Neural cell (in vitro differentiated cells): ENCODE data around the gene PARD3B. TPM values are rescaled to one million over a fixed set of nuclear protein-coding genes. Genes with fewer than 3 reads are reported as not detected.

Experiments
- H2AFZ ChIP-seq: fragments of 200-600, 300-800 bp; sonication (generic), shearing (Covaris generic); 2 replicates; pipeline ENCODE4 v1.6.0; 2014; ENCODE audit warnings: low read depth, mild to moderate bottlenecking, antibody characterized with exemption, low read length, moderate library complexity
- H3F3A ChIP-seq: fragments of 200-600 bp; shearing (Covaris generic); 2 replicates; pipeline ENCODE4 v1.6.1; 2016; ENCODE audit warnings: mild to moderate bottlenecking, moderate library complexity, mixed read lengths, antibody characterized with exemption, low read length; ENCODE audit not compliant: insufficient read depth, poor library complexity, severe bottlenecking
- H3K27ac ChIP-seq: fragments of 200-600, 300-800 bp; sonication (generic), shearing (Covaris generic); 2 replicates; pipeline ENCODE4 v1.5.1; 2014; ENCODE audit warnings: mild to moderate bottlenecking, low read length, moderate library complexity
- H3K27me3 ChIP-seq: fragments of 300-800, 200-600 bp; sonication (generic), shearing (Covaris generic); 2 replicates; pipeline ENCODE4 v1.6.0; 2014; ENCODE audit warnings: mild to moderate bottlenecking, low read depth, low read length, moderate library complexity; ENCODE audit not compliant: insufficient read depth
- H3K36me3 ChIP-seq: fragments of 300-800, 200-600 bp; sonication (generic), shearing (Covaris generic); 2 replicates; pipeline ENCODE4 v1.5.1; 2014; ENCODE audit warnings: mild to moderate bottlenecking, antibody characterized with exemption, low read length, moderate library complexity; ENCODE audit not compliant: insufficient read depth
- H3K4me2 ChIP-seq: fragments of 300-800, 200-600 bp; sonication (generic), shearing (Covaris generic); 2 replicates; pipeline ENCODE4 v1.6.0; 2014; ENCODE audit warnings: mild to moderate bottlenecking, low read length
- H3K4me3 ChIP-seq: fragments of 300-800, 200-600 bp; sonication (generic), shearing (Covaris generic); 2 replicates; pipeline ENCODE4 v1.5.1; 2014; ENCODE audit warnings: mild to moderate bottlenecking, low read length, moderate library complexity
- H3K79me2 ChIP-seq: fragments of 200-600 bp; shearing (Covaris generic); replicated peaks from 2 replicates; pipeline ENCODE4 v1.6.0; 2014; ENCODE audit warnings: mild to moderate bottlenecking, low read length, moderate library complexity; ENCODE audit not compliant: insufficient read depth
- H3K9ac ChIP-seq: fragments of 300-800, 200-600 bp; sonication (generic), shearing (Covaris generic); 2 replicates; pipeline ENCODE4 v1.6.1; 2016; ENCODE audit warnings: mild to moderate bottlenecking, low read length, mixed read lengths
- H3K9me2 ChIP-seq: fragments of 200-600 bp; shearing (Covaris generic); 2 replicates; pipeline ENCODE4 v1.6.1; 2016; ENCODE audit warnings: mild to moderate bottlenecking, low read length, mixed read lengths; ENCODE audit not compliant: insufficient read depth
- H3K9me3 ChIP-seq: fragments of 200-600, 300-800 bp; sonication (generic), shearing (Covaris generic); 2 replicates; pipeline ENCODE4 v1.6.1; 2016; ENCODE audit warnings: mild to moderate bottlenecking, mixed run types, low read length, moderate library complexity, mixed read lengths
- H4K20me1 ChIP-seq: fragments of 200-600 bp; shearing (Covaris generic); 2 replicates; pipeline ENCODE4 v1.6.1; 2016; ENCODE audit warnings: mild to moderate bottlenecking, mixed run types; ENCODE audit not compliant: insufficient read depth
- CTCF ChIP-seq: fragments of 450-650 bp; IDR thresholded peaks from 2 replicates; pipeline ENCODE4 v1.5.1; 2014; ENCODE audit warnings: antibody characterized with exemption, mild to moderate bottlenecking, moderate library complexity; ENCODE audit not compliant: poor library complexity, severe bottlenecking
- EP300 ChIP-seq: fragments of 450-650 bp; conservative IDR thresholded peaks from 2 replicates; pipeline ENCODE4 v1.6.1; 2014; ENCODE audit warnings: antibody characterized with exemption, mild to moderate bottlenecking, moderate library complexity; ENCODE audit not compliant: poor library complexity, severe bottlenecking
- EZH2 ChIP-seq: fragments of 200-600, 300-800 bp; shearing (Covaris generic), sonication (generic); IDR thresholded peaks from 2 replicates; pipeline ENCODE4 v1.6.1; 2014; ENCODE audit warnings: antibody characterized with exemption, low read length, borderline replicate concordance, mild to moderate bottlenecking; ENCODE audit not compliant: insufficient read depth, poor library complexity, severe bottlenecking
- MXI1 ChIP-seq: fragments of 450-650 bp; conservative IDR thresholded peaks from 2 replicates; pipeline ENCODE4 v1.6.1; 2014; ENCODE audit warnings: antibody characterized with exemption, mild to moderate bottlenecking; ENCODE audit not compliant: poor library complexity, severe bottlenecking
- POLR2AphosphoS5 ChIP-seq: IDR thresholded peaks from 2 replicates; pipeline ENCODE4 v1.6.1; 2012
- RAD21 ChIP-seq: fragments of 450-650 bp; conservative IDR thresholded peaks from 2 replicates; pipeline ENCODE4 v1.6.1; 2014; ENCODE audit warnings: antibody characterized with exemption, mild to moderate bottlenecking, moderate library complexity
- REST ChIP-seq: IDR thresholded peaks from 2 replicates; pipeline ENCODE4 v1.6.1; 2012; ENCODE audit warnings: borderline replicate concordance
- SMC3 ChIP-seq: fragments of 450-650 bp; conservative IDR thresholded peaks from 2 replicates; pipeline ENCODE4 v1.6.1; 2014; ENCODE audit warnings: antibody characterized with exemption, mild to moderate bottlenecking, moderate library complexity; ENCODE audit not compliant: poor library complexity
- TAF1 ChIP-seq: IDR thresholded peaks from 2 replicates; pipeline ENCODE4 v1.6.1; 2012; ENCODE audit warnings: low read depth
- polyA plus RNA-seq: library from polyadenylated mRNA; depleted of rRNA; stranded (reverse); fragments of >200 nt; gene quantifications from 2 replicates; pipeline ENCODE4 v1.2.3, GENCODE V29; 2014

Gene PARD3B
- polyA plus RNA-seq, 1 donor from 2014 or later: 0.54 TPM

- no peaks in the 10 kb centered on the region for H3K9me3 ChIP-seq
- no peak for TF ChIP-seq EZH2
- TF ChIP-seq CTCF: no peak
- TF ChIP-seq REST: no peak
- no peak for TF ChIP-seq POLR2AphosphoS5
- TF ChIP-seq MXI1: no peak
- H3K27ac ChIP-seq: no peak overlapping the region
- H3K4me3 ChIP-seq: no peak overlapping the region
- no peaks in the 10 kb centered on the region for H3F3A ChIP-seq
- H2AFZ ChIP-seq: no peak overlapping the region
- no peaks in the 10 kb centered on the region for H3K79me2 ChIP-seq
- no peaks in the 10 kb centered on the region for H3K36me3 ChIP-seq
- H3K9ac ChIP-seq: no peak overlapping the region
- no peaks in the 10 kb centered on the region for H4K20me1 ChIP-seq
- H3K4me2 ChIP-seq: no peak overlapping the region
- H3K9me2 ChIP-seq: no peaks in the 10 kb centered on the region
- no peaks in the 10 kb centered on the region for H3K27me3 ChIP-seq
Measured at GRCh38 chr2:205293559-205293958, 748.3 kb downstream of the PARD3B start.

GRCh38 chr2:205296959-205297358 is 751.7 kb downstream of the PARD3B start:
- no peak for TF ChIP-seq RAD21
- no peak for TF ChIP-seq CTCF
- no peak for TF ChIP-seq EP300
- no peak for TF ChIP-seq SMC3
- no peak for TF ChIP-seq MXI1
- no peak for TF ChIP-seq POLR2AphosphoS5
- TF ChIP-seq REST: no peak
- TF ChIP-seq EZH2: no peak
- TF ChIP-seq TAF1: no peak
- Histone ChIP-seq H3K79me2 (no peaks in the 10 kb centered on the region), H3K27me3 (no peaks in the 10 kb centered on the region), H3K9me2 (no peaks in the 10 kb centered on the region), H4K20me1 (no peaks in the 10 kb centered on the region), H3K9me3 (no peaks in the 10 kb centered on the region), H3K36me3 (no peaks in the 10 kb centered on the region), H3K4me2 (no peak overlapping the region), H2AFZ (no peak overlapping the region), H3K9ac (no peak overlapping the region), H3F3A (no peaks in the 10 kb centered on the region), H3K27ac (no peak overlapping the region), H3K4me3 (no peak overlapping the region)
